Inflammatory macrophage treated with lipopolysaccharide for 1 hour (primary cell): ENCODE measurements around the gene USP26.
"Not testable (repeated sequence)": the region's sequence is repeated elsewhere in the genome, so short reads cannot be mapped to it uniquely, and the experiment has no call there.

Experiments
- DNase-seq, 2 donors: peaks; one replicate each; pipeline ENCODE4 v3.0.0-alpha.2; 2020 to 2022

Gene USP26

GRCh38 chrX:133097031-133097430 is at the start of gene USP26:
Gene USP26, minus strand, starts transcription at chrX:133097109. Its CDS starts 68,889 bp downstream, at chrX:133028220.
- DNase-seq: no peak

- DNase-seq: no peak
Observed at GRCh38 chrX:133134282-133134681, 37.4 kb upstream of the USP26 start.

DNA sequence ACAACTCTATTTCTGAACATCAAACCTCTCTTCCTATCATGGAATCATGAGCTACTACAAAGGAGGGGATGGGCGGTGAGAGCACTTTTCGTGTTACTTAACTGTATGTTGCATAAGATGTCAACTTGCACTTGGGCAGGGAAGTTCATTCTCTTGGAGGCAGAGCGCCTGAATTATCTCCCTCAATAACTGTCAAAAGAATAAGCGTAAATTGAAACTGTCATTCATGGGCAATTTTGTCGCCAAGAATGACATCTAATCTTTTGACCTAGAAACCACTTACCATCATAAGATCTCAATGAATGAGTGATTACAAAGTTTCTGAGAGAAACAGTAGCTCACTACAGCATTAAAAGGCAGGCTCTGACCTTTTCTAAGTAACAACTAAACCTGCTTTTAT is 23.5 kb upstream of the USP26 start:
- no peak for DNase-seq

DNA sequence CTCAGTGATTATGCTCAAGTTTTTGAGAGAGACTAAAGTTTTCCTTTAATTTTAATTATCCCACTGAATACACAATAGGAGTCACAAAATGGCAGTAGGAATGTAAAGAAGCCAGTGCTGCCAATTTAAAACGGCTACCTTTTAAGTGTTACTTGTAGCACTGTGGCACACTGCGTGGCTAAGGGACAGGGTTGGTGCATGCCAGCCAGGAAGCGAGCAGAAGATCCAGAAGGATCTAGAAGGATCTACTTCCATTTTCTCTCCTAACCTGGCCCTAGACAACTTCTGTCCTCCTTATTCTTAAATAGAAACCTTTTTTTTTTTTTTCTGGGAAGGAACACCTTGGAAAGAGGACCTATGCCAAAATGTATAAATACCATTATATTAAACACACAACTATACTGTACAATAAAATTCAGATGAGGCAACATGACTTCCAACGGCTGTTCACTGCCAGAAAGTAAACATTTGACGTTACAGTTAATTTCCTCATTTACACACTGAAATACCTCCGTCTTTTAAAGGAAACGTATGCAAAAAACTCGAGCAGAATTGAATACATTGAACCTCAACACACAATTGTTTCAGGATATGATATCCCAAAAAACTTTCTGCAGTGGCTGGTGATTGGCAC is 2.7 kb downstream of the USP26 start:
- no peak for DNase-seq

- no peak for DNase-seq
Observed at GRCh38 chrX:133090236-133090809, 6.6 kb downstream of the USP26 start.

DNA sequence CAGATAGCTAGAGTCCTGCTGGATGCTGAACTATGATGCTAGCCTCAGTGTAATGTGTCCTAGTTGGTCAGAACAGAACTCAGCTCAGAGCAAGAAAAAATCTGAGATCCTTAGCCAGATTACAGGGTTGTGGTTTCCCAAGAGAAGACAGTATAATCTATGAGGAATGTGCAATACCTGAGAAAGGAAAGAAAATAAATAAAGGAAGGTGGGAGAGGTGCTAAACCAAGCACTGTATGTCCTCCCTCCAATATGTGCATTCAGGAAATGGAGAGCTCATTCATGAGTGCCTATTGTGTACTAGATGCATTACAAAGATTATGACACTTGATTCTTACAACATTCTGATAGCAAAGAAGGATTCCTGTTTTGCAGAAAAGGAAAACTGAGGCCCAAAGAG is 7.5 kb downstream of the USP26 start:
- no peak for DNase-seq

DNA sequence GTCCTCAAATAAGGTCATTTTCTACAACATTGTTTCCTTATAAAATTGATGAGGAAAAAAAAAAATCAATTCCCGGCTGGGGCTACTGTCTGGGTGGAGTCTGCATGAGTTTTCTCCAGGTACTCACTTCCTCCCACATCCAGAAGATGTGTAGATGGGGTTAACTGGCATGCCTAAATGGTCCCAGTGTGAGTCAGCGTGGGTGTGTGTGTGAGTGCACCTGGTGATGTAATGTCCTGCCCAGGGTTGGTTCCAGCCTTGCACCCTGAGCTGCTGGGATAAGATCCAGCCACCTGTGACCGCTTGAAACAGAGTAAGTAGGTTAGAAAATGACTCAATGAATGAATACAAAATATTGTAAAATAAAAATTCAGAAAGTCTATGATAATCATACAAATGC is 11.1 kb downstream of the USP26 start:
- DNase-seq: no peak

- not testable (repeated sequence) for DNase-seq
Observed at GRCh38 chrX:133085056-133085455, 11.9 kb downstream of the USP26 start.

GRCh38 chrX:133083899-133084298 is 13.0 kb downstream of the USP26 start:
- DNase-seq: no peak

DNA sequence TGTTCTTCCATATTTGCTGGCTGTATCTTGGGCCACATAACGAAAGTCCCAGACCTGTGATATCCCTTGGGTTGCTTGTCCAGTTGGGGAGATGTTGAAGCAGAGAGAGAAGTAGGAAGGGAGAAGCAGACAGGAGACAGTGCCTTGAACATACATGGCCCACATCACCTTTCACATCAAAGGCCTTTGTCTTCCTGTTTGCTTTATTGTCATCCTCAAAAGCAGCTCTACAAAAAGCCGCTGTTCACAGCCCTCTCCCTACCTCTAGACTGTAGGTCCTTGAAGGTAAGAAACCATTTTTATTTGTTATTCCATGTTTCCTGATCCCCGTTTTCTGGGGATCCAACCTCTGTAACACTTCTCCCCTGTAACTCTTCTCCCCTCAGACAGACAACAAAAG is 14.9 kb downstream of the USP26 start:
- DNase-seq: no peak

- not testable (repeated sequence) for DNase-seq
Observed at GRCh38 chrX:133077856-133078255, 19.1 kb downstream of the USP26 start.

DNA sequence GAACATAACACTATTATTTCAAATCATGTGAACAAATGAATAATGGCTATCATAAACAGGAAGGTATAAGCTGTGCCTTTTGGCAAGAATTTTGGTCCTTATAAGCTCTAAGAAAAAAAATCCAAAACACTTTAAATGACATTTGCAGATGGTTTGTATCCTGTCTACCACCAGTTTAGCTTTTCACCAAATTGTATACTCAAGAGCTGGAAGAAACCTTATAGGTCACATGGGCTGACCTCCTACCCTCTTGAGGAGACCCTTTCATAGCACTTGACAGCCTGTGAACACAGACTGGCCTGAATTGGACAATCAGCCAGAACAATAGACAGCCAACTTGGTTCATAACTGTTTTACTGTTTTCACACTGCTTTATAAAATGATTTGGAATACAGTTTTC is 24.3 kb downstream of the USP26 start:
- no peak for DNase-seq

- DNase-seq: no peak
Observed at GRCh38 chrX:133068461-133068860, 28.4 kb downstream of the USP26 start.

- DNase-seq: no peak
Observed at GRCh38 chrX:133056341-133056740, 40.6 kb downstream of the USP26 start.

DNA sequence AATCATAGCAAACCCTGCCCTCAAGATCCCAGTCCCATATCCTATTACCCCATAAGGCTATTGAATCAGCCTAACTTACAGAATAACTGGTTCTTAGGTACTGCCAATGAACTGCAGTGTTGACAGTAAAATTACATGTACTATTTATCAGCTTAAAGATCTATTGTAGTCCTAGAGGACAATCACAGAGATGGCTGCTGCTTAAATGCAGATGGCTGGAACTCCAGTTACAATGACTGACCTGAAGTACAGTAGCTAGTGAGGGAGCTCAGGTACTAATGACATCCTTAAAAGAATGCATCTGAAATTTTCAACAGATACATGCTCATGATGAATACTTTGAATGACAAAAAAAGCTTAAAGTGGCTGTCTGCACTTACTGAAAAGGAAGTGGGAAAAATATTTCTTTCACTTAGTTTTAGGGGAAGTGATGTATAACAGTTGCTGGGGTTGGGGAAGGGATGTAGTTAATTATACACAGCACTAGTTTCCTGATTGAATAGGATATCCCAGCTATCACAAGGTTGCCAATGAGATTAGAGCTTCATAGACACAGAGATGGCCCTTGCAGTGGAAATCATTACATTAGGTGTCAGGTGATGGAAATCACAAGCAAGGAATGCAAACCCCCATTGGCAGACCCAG is 42.0 kb downstream of the USP26 start:
- DNase-seq: no peak

DNA sequence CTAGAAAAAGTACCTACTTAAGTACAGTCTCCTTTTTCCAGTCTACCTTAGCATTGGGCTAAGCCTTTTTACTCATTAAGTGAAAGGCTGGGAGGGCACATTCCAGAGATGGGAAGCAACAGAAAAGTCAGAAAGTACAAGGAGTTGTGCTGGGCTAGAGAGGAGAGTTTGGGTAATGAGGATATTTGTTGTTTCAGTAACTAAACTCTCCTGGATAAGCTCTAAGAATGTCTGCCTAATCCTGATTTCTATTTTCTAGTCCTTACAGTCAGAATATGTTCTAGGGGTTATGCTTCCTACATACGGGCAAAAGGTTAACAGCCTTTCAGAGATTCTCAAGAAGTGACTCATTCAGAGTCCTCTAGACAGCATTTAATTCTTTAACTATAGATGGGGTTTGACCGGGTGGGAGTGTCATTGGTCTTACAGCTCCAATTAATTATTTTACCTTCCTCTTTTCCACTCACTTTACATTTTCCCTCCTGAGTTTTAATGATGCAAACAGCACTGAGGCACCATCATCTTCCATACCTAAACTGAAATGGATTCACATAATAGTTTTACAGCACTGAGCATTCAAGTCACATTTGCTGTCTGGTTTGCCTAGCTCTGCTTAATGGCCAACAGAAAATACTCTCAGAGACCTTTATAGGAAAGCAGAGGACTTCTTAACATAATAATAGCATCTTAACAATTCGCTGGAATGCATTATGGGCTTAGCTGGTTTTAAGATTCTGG is 42.9 kb downstream of the USP26 start:
- no peak for DNase-seq

GRCh38 chrX:133048751-133049150 is 48.2 kb downstream of the USP26 start:
- DNase-seq: no peak

- DNase-seq: no peak
Observed at GRCh38 chrX:133046601-133047000, 50.3 kb downstream of the USP26 start.

DNA sequence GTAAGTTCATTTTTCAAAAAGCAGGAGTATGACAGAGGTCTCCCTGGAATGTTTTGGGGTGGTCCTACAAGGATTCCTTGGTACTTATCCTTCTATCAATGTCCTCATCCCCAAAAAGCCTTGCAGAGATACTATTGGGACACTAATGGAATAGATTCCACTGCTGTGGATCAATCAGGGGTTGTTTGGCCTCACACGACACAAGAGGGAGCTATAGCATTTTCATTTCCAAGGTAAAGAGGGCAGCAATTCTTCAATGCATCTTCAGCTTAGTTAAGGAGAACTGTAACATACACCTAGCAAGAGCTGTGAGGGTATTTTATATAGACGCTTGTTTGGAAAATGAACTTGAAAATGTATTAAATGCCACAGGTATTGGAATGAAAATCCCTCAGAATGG is 50.9 kb downstream of the USP26 start:
- DNase-seq: no peak

DNA sequence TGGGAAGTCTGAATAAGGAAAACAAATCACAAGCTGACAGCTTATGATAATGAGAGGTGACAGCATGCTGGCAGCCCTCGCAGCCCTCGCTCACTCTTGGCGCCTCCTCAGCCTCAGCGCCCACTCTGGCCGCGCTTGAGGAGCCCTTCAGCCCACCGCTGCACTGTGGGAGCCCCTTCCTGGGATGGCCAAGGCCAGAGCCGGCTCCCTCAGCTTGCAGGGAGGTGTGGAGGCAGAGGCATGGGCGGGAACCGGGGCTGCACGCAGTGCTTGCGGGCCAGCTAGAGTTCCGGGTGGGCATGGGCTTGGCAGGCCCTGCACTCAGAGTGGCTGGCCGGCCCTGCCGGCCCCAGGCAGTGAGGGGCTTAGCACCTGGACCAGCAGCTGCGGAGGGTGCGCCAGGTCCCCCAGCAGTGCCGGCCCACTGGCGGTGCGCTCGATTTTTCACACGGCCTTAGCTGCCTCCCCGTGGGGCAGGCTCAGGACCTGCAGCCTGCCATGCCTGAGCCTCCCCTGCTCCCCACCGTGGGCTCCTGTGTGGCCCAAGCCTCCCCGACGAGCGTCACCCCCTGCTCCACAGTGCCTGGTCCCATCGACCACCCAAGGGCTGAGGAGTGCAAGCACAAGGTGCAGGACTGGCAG is 52.6 kb downstream of the USP26 start:
- not testable (repeated sequence) for DNase-seq

DNA sequence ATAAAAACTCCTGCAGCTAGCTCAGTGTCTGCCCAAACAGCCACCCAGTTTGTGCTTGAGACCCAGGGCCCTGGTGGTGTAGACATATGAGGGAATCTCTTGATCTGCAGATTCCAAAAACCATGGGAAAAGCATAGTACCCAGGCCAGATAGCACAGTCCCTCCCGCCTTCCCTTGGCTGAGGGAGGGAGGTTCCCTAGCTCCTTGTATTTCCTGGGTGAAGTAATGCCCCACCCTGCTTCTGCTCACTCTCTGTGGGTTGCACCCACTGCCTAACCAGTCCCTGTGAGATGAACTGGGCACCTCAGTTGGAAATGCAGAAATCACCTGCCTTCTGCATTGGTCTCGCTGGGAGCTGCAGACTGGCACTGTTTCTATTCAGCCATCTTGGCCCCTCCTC is 54.6 kb downstream of the USP26 start:
- DNase-seq: no peak

DNA sequence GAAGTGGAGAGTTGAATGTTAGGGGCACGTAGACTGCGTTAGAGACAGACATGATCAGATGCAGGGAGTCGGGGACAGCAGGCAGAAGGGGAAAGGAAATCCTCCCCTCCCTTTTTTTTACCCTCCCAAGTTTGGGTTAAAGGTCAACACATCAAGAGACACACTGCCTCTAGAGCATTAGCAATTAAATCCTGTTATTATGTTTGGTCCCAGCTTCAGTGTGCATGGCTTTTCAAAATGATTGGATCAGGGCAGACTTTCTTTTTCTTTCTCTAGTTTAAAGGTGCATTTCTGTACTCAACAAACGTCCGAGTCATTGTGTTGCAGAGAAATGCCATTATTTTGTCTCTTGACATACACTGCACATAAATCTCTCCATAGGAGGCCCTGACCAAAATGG is 63.9 kb downstream of the USP26 start:
- DNase-seq: no peak

GRCh38 chrX:133018229-133018628 is 78.7 kb downstream of the USP26 start:
- no peak for DNase-seq
